ENCODE measurements around the gene IRF2. TPM values are rescaled to one million over a fixed set of nuclear protein-coding genes. Genes with fewer than 3 reads are reported as not detected.

The IRF2 gene
- total RNA-seq, 4 donors from 2014 or later, result 27.9 to 38.7 (median 29.9) TPM

DNA sequence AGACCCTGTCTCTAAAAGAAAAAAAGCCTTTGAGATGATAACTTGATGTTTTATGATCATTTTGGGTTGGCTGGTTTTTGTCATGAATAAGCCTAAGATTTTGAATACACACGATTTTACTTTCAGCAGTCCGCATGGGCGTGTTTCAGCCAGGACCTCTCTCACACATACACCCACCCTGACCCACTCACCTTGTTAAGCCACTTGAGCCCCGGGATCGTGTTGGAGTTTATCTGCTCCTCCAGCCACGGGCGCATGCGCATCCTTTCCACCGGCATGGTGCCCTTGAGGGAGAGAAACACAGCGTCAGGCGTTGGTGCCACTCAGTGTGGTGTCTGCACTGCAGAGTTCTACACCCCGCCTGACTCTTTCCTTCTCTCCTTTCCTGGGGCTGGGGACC lies 45.6 kb downstream of the IRF2 start:
- no peaks in the 10 kb centered on the region for H3K27me3 ChIP-seq
- DNase-seq (ENCODE audit: low spot score in 2 of 2), result no peak
- H3K4me1 ChIP-seq, result peaks cover 18% of the 10 kb centered on the region
- 91% methylated on average over 12 of the region's 12 CpGs for WGBS
- no peaks in the 10 kb centered on the region for H3K9me3 ChIP-seq
- H3K36me3 ChIP-seq, result peaks cover 18% of the 10 kb centered on the region
- no peak overlapping the region for H3K4me3 ChIP-seq
- TF ChIP-seq POLR2A (IDR thresholded peaks at IDR 0.05) (no peak), EP300 (IDR thresholded peaks at IDR 0.05) (no peak), POLR2AphosphoS5 (IDR thresholded peaks at IDR 0.05) (no peak)
- TF ChIP-seq, protein P1, sequence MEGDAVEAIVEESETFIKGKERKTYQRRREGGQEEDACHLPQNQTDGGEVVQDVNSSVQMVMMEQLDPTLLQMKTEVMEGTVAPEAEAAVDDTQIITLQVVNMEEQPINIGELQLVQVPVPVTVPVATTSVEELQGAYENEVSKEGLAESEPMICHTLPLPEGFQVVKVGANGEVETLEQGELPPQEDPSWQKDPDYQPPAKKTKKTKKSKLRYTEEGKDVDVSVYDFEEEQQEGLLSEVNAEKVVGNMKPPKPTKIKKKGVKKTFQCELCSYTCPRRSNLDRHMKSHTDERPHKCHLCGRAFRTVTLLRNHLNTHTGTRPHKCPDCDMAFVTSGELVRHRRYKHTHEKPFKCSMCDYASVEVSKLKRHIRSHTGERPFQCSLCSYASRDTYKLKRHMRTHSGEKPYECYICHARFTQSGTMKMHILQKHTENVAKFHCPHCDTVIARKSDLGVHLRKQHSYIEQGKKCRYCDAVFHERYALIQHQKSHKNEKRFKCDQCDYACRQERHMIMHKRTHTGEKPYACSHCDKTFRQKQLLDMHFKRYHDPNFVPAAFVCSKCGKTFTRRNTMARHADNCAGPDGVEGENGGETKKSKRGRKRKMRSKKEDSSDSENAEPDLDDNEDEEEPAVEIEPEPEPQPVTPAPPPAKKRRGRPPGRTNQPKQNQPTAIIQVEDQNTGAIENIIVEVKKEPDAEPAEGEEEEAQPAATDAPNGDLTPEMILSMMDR (IDR thresholded peaks at IDR 0.05), result no peak
- H3K27ac ChIP-seq, result no peak overlapping the region

DNA sequence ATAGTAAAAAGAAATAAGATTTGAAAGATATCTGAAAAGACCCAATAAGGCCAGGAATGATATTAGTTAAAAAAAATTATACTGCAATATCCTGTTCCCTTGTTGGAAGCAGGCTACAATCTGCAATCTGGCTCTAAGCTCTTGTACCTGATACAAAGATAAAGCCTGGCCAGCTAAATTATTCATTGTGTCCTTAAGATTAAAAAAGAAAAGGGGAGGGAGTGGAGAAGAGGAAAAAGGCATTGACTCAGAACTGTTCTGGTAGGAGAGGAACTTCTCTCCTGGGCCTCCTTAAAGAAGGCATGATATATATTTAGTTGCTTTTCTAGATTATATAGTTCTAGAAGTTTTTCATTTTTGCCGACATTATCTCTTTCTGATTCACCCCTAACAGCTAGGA lies 46.7 kb downstream of the IRF2 start:
- DNase-seq (ENCODE audit: low spot score in 2 of 2), result no peak
- H3K27ac ChIP-seq, result no peak overlapping the region
- no peak overlapping the region for H3K4me3 ChIP-seq
- H3K9me3 ChIP-seq, result no peaks in the 10 kb centered on the region
- no peaks in the 10 kb centered on the region for H3K27me3 ChIP-seq
- TF ChIP-seq POLR2AphosphoS5 (IDR thresholded peaks at IDR 0.05) (no peak), POLR2A (IDR thresholded peaks at IDR 0.05) (no peak), EP300 (IDR thresholded peaks at IDR 0.05) (no peak)
- TF ChIP-seq, protein P1 (IDR thresholded peaks at IDR 0.05), result no peak
- peaks cover 27% of the 10 kb centered on the region for H3K36me3 ChIP-seq
- peaks cover 18% of the 10 kb centered on the region for H3K4me1 ChIP-seq
- WGBS, result 48% methylated on average over 1 of the region's 1 CpG

DNA sequence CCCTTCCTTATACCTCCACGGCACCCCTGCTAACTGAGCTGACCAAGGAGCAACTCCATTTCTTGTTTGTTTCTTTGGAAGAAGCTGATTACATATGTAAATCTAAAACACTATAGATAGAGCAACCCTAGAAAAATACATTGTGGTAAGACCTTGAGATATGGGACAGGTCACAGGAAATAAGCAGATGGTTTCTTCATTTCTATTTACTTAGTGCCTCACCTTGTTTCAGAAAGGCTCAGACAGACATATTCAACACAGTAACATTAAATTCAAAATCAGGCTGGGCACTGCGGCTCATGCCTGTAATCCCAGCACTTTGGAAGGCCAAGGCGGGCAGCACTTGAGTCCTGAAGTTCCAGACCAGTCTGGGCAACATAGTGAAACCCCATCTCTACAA lies 47.3 kb downstream of the IRF2 start:
- WGBS, result 89% methylated on average over 3 of the region's 3 CpGs
- Histone ChIP-seq H3K9me3 (no peaks in the 10 kb centered on the region), H3K27ac (no peak overlapping the region), H3K4me3 (no peak overlapping the region), H3K4me1 (peaks cover 18% of the 10 kb centered on the region), H3K27me3 (no peaks in the 10 kb centered on the region), H3K36me3 (peaks cover 33% of the 10 kb centered on the region)
- no peak for DNase-seq (ENCODE audit: low spot score in 2 of 2)
- TF ChIP-seq, protein P1 (IDR thresholded peaks at IDR 0.05), result no peak
- TF ChIP-seq POLR2AphosphoS5 (IDR thresholded peaks at IDR 0.05) (no peak), EP300 (IDR thresholded peaks at IDR 0.05) (no peak), POLR2A (IDR thresholded peaks at IDR 0.05) (no peak)

DNA sequence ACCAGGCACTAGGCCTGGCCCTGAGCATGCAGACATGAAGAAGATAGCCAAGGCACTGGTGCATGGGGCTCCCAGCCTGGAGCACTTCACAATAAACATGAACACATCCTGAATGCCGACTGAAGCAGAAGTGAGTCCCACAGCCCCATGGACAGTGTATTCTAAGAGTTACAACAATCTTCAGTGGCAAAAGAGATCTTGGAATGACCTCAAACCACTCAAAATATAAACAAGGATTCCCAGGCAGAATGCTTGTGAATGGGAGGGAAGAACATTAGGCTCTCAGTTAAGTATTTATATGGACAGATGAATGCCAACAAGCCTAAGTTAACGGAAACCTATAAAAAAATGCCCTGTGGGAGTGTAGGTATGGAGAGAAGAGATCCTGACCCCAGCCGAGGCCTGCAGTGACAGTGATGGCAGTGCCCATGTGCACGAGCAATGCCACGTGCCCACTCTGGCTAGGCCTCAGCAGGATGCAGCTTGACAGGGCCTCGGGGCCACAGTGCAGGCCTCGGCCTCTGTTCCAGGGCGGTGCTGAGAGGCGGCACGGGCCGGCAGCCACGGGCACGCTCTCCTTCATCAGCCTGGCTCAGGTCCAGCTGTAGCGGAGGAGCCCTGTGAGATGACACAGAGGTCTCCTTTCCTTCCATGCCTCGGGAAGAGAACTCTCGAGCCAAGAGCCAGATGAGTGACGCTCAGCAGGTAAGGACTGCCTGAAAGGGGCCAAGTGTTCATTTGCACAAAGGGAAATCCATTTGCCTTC lies 49.2 kb downstream of the IRF2 start:
- Histone ChIP-seq H3K4me3 (no peak overlapping the region), H3K9me3 (no peaks in the 10 kb centered on the region), H3K4me1 (peaks cover 16% of the 10 kb centered on the region), H3K27ac (peak overlapping the region; percentile 1), H3K27me3 (no peaks in the 10 kb centered on the region), H3K36me3 (peaks cover 35% of the 10 kb centered on the region)
- 41% methylated on average over 8 of the region's 17 CpGs for WGBS
- no peak for DNase-seq (ENCODE audit: low spot score in 2 of 2)
- TF ChIP-seq POLR2AphosphoS5 (IDR thresholded peaks at IDR 0.05) (peak in 2 of 3 donors; percentile 12 to 26), EP300 (IDR thresholded peaks at IDR 0.05) (no peak), POLR2A (IDR thresholded peaks at IDR 0.05) (no peak)
- TF ChIP-seq, protein P1 (IDR thresholded peaks at IDR 0.05), result no peak

DNA sequence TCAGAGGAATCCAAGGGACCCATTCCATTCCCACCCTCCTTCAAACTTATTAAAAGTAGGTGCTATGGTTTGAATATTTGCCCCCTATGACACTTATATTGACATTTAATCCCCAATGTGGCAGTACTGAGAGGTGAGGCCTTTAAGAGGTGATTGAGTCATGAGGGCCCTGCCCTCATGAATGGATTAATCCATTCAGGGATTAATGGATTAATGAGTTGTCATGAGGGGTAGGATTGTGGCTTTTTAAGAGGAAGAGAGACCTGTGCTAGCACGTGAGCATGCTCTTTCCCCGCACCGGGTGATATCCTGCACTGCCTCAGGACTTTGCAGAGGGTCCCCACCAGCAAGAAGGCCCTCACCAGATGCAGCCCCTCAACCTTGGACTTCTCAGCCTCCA lies 50.1 kb downstream of the IRF2 start:
- TF ChIP-seq POLR2A (IDR thresholded peaks at IDR 0.05) (no peak), EP300 (IDR thresholded peaks at IDR 0.05) (no peak), POLR2AphosphoS5 (IDR thresholded peaks at IDR 0.05) (no peak)
- TF ChIP-seq, protein P1 (IDR thresholded peaks at IDR 0.05), result no peak
- Histone ChIP-seq H3K36me3 (peaks cover 35% of the 10 kb centered on the region), H3K27ac (no peak overlapping the region), H3K4me1 (peaks cover 12% of the 10 kb centered on the region), H3K27me3 (no peaks in the 10 kb centered on the region), H3K9me3 (no peaks in the 10 kb centered on the region), H3K4me3 (no peak overlapping the region)
- DNase-seq (ENCODE audit: low spot score in 2 of 2), result no peak
- WGBS, result 96% methylated on average over 3 of the region's 3 CpGs

All from suprapubic skin (tissue), 4 donors.